Measurements from ENCODE around the gene CDK18.

CDK18 gene

DNA sequence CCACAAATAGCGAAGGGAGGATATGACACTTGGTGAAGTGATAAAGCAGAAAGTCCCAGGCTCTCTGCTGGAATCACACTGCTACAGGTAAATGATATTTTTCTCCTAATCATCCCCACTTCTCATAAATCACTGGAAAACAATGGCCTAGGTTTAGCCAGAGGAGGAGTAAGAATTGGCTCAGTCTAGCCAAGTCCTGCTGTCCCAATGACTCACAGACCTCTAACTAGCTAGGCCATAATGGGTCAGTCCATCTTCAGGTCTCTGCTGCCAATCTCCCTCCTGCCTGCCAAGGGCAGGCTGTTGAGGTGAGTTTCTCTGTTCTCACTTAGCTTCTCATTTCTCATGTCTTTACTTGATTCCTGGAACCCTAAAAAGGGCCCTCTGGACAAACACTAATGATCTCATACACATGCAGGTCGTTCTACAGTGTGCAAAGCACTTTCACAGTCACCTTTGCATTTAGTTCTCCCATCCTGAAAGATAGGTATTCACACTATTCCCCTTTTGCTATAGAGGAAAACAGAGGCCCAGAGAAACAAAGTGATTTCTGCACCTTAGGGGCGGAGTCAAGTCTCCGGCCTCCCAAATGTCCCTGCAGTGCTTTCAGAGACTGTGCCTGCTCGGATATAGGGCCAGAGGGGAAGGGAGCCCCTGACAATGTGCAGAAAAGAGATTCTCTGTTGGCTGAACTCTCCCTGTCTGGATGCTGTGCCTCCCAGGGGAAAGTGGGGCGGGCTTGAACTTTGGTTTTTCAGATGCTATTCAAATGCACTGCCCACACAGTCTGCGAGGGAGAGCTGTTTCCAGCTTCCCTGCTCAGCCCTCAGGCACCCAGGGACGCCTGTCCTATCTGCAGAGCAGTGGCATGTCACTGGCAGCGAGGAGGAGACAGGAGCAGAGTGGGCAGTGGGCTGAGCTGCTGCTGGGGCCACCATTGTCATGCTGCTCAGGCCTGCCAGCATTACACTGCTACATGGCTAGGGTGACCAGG is 3.9 kb upstream of the CDK18 start:
- TF ChIP-seq, protein P1, sequence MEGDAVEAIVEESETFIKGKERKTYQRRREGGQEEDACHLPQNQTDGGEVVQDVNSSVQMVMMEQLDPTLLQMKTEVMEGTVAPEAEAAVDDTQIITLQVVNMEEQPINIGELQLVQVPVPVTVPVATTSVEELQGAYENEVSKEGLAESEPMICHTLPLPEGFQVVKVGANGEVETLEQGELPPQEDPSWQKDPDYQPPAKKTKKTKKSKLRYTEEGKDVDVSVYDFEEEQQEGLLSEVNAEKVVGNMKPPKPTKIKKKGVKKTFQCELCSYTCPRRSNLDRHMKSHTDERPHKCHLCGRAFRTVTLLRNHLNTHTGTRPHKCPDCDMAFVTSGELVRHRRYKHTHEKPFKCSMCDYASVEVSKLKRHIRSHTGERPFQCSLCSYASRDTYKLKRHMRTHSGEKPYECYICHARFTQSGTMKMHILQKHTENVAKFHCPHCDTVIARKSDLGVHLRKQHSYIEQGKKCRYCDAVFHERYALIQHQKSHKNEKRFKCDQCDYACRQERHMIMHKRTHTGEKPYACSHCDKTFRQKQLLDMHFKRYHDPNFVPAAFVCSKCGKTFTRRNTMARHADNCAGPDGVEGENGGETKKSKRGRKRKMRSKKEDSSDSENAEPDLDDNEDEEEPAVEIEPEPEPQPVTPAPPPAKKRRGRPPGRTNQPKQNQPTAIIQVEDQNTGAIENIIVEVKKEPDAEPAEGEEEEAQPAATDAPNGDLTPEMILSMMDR (conservative IDR thresholded peaks at IDR 0.05): no peak
- H3K27ac ChIP-seq: no peak overlapping the region

DNA sequence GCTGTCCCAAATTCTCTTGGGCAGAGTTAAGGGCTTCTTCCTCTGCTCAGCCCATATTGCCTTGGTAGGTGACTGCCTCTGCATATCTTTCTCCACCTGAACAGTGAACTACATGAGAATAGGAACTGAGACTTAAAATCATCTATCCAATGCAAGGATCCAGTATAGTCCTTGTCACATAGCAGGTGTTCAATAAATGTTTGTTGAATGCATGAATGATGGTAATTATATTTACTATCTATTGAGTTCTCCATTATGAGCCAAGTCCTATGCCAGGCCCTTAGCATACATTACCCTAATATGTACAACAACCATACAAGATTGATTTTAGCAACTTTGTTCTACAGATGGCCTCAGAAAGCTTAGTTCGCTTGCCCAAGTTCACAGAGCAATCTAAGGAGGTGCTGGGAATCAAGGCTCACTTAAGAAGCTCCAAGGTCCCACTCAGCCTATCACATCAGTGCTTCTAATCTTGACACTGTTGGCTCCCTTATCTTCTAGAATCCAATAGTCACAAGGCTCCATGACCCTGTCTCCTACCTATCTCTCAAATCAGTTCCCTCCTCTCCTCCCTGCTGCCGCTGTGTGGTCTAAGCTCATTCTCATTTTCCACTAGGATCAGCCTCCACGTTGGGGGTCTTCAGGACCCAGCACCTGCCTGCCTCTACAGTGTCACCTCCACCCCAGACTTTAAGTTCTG is 2.2 kb upstream of the CDK18 start:
- TF ChIP-seq, protein P1 (conservative IDR thresholded peaks at IDR 0.05): no peak
- H3K27ac ChIP-seq: no peak overlapping the region

DNA sequence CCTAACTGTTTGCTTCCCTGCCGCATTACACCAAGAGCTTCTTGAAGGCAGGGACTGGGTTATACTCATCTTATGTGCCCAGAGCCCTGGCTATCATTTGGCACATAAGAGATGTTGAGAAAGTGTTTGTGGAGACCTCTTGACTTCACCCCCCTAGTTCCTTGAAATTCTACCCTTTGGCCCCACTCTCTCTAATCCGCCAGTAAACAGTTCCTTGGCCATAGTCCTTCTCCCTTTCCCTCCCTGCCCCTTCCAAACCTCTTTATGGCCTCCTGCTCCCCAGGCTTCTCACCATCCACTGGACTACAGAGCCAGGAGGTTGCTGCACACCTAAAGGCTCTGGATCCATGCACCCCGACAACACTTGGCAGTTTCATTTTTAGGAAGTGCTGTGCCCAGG is 1.5 kb upstream of the CDK18 start:
- no peak overlapping the region for H3K27ac ChIP-seq
- TF ChIP-seq, protein P1 (conservative IDR thresholded peaks at IDR 0.05): no peak

DNA sequence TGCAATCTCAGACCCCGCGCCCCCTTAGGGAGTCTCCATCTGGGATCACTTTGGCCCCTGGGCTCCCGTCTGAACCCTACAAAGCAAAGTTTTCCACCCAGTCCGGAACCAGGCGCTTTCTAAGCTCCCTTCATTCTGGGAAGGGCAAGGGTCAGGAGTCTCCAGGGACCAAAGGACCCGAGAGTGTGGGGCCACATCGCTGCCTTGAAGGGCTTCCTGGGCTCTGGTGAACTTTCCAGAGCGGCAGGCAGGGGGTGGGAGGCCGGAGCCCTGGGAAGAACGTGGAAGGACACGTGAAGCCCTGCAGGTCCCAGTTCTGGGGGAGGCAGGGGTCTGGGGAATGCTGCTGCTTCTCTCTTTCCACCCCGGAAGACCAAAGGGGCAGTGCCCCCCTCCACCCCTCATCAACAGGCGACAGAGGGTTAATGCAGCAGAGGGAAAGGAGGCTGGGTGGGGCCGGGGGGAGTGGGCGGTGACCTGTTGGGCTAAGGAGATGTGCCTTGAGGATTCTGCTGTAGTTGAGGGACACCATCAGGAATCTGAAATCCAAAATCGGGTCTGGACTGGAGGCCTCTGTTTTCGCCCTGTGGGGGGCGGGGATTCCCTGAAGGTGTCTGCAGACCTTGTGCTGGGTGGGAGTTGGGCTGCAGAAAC is 734 bp downstream of the CDK18 start:
- H3K27ac ChIP-seq: peak overlapping the region; percentile 67; the same call in 1 of the 2 replicates

DNA sequence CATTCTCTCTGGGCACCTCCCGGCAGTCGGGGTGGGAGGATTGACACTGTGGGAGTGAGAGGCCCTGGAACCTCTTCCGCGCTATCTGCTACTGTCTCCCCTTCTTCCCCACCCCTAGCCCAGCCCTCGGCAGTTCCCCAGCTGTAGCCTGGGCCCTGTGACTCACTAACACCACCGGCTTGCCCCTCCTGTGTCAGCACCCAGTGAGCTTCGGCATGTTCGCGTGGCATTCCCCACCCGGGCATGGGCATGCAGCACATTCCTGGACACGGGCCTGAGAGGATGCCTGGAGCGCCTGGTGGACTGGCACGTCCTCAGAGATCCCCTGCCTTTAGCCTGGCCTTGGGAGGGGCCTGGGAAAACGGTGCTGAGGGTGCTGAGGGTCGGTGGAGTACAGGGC is 1.3 kb downstream of the CDK18 start:
- TF ChIP-seq, protein P1 (conservative IDR thresholded peaks at IDR 0.05): no peak
- H3K27ac ChIP-seq: peak overlapping the region; percentile 67; the same call in 1 of the 2 replicates

More for the DNA sequence above, 734 bp downstream of the CDK18 start:
- TF ChIP-seq, protein P1 (conservative IDR thresholded peaks at IDR 0.05): no peak

DNA sequence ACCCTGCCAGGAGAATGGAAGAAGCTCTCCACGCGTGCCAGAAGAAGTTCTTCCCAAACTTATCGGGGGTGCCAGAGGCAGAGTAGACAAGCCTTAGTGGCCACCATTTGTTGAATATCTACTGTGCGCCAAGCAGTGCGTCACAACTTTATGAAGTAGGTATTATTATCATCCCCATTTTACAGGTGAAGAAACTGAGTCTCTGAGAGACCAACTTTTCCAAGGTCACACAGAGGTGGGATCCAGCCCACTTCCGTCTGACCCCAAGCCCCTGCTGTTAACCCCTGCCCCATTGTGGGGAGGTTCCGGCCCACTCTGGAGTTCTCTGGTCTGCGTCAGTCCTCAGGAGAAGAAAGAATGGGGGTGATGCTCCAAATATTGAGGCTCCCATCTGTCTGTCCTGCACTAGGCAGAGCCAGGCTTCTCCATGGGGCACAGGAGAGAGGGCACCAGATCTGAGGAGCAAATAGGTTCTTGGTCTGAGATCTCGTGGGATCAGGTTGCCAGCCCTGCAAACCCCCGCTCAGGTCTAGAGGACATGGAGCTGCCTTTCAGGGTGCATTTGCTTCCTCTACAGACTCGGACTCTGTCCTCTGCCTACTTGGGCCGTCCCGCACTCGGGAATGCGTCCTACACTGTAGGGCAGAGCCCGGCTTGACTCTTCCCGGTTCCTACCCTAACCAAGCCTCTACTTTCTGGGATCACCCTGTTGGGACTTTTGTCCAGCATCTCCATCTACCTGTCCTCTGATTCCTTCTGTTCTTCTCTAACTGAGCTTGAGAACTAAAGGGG is 2.1 kb downstream of the CDK18 start:
- H3K27ac ChIP-seq: no peak overlapping the region
- TF ChIP-seq, protein P1 (conservative IDR thresholded peaks at IDR 0.05): no peak

All from VCaP (cell line).